Endodermal cell (in vitro differentiated cells): ENCODE results near the gene HDAC11. TPM values are rescaled to one million over a fixed set of nuclear protein-coding genes. Genes with fewer than 3 reads are reported as not detected.

Source experiments
- DNase-seq: peaks from one replicate; pipeline ENCODE4 v3.0.0-alpha.2; 2017
- H3K27ac ChIP-seq: 2 replicates; pipeline ENCODE4 v1.5.1; 2013; ENCODE audit warnings: mild to moderate bottlenecking, low read depth, low read length, moderate library complexity
- H3K27me3 ChIP-seq: 2 replicates; pipeline ENCODE4 v1.6.1; 2013; ENCODE audit warnings: mild to moderate bottlenecking, low read length, moderate library complexity; ENCODE audit not compliant: insufficient read depth, control insufficient read depth, poor library complexity, severe bottlenecking
- H3K36me3 ChIP-seq: 2 replicates; pipeline ENCODE4 v1.7.0; 2013; ENCODE audit warnings: mild to moderate bottlenecking, low read length, moderate library complexity; ENCODE audit not compliant: control insufficient read depth, insufficient read depth
- H3K4me1 ChIP-seq: one replicate; pipeline ENCODE4 v1.7.0; 2013; ENCODE audit warnings: low read length; ENCODE audit not compliant: control insufficient read depth, insufficient read depth
- H3K4me3 ChIP-seq: 2 replicates; pipeline ENCODE4 v1.5.1; 2013; ENCODE audit warnings: mild to moderate bottlenecking, low read length, moderate library complexity
- H3K9ac ChIP-seq: 2 replicates; pipeline ENCODE4 v1.6.1; 2013; ENCODE audit warnings: mild to moderate bottlenecking, low read length, moderate library complexity; ENCODE audit not compliant: poor library complexity, severe bottlenecking; ENCODE audit errors: extremely low read depth
- H3K9me3 ChIP-seq: 2 replicates; pipeline ENCODE4 v1.6.1; 2013; ENCODE audit warnings: mild to moderate bottlenecking, low read length, moderate library complexity; ENCODE audit not compliant: control insufficient read depth
- H3K27ac Mint-ChIP-seq: 2 replicates; pipeline ENCODE4 v1.8.0; 2020; ENCODE audit warnings: mixed read lengths
- H3K27me3 Mint-ChIP-seq: 2 replicates; pipeline ENCODE4 v1.8.0; 2021; ENCODE audit warnings: mild to moderate bottlenecking, mixed read lengths; ENCODE audit not compliant: insufficient read depth
- H3K36me3 Mint-ChIP-seq: 2 replicates; pipeline ENCODE4 v1.8.0; 2020; ENCODE audit warnings: low read depth, mixed read lengths
- H3K4me1 Mint-ChIP-seq: 2 replicates; pipeline ENCODE4 v1.8.0; 2020; ENCODE audit warnings: mixed read lengths
- H3K4me3 Mint-ChIP-seq: 2 replicates; pipeline ENCODE4 v1.8.0; 2020; ENCODE audit warnings: mild to moderate bottlenecking, moderate library complexity, mixed read lengths
- H3K9me3 Mint-ChIP-seq: 2 replicates; pipeline ENCODE4 v1.8.0; 2020; ENCODE audit warnings: mild to moderate bottlenecking, mixed read lengths
- WGBS, 2 experiments: methylation state at CpG; one replicate each; pipeline versions ENCODE4 v1.1.5 to v1.1.7; 2013; ENCODE audit warnings: missing lambda C conversion rate in 2 of 2, mixed read lengths in 1 of 2; ENCODE audit not compliant: insufficient coverage in 1 of 2, insufficient read length in 1 of 2; 5-methylcytosine and 5-hydroxymethylcytosine counted together
- total RNA-seq, 2 donors: library from RNA; stranded (reverse); fragmentation: NEBNext Ultra II Directional in 1 of 2; extraction: Animal tissue kit (Norgen Biotek cat#: 25700) in 1 of 2; gene quantifications; 2 replicates in 1 of 2; 3 replicates in 1 of 2; pipeline ENCODE4 v1.2.1, GENCODE V29; 2021
- TF ChIP-seq, protein P1 (sequence below): fragments of 200-600 bp; sonication (generic); conservative IDR thresholded peaks from 2 replicates; pipeline ENCODE4 v1.5.0; 2021; ENCODE audit warnings: antibody characterized with exemption, mild to moderate bottlenecking

The HDAC11 gene
- total RNA-seq, 2 donors from 2014 or later: 17.0 to 17.1 TPM

DNA sequence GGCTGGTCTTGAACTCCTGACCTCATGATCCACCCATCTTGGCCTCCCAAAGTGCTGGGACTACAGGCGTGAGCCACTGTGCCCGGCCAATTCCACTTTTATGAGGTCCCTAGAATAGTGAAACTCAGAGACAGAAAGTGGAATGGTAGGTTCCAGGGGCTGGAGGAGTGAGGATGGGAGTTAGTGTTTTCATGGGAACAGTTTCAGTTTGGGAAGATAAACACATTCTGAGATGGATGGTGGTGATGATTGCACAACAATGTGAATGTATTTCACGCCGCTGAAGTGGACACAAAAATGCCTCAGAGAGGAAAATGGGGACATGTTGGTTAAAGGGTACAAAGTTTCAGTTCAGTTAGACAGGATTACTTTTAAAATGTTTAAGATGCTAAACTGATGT is 22.5 kb upstream of the HDAC11 start:
- no peaks in the 10 kb centered on the region for H3K9me3 Mint-ChIP-seq
- DNase-seq: no peak
- TF ChIP-seq, protein P1, sequence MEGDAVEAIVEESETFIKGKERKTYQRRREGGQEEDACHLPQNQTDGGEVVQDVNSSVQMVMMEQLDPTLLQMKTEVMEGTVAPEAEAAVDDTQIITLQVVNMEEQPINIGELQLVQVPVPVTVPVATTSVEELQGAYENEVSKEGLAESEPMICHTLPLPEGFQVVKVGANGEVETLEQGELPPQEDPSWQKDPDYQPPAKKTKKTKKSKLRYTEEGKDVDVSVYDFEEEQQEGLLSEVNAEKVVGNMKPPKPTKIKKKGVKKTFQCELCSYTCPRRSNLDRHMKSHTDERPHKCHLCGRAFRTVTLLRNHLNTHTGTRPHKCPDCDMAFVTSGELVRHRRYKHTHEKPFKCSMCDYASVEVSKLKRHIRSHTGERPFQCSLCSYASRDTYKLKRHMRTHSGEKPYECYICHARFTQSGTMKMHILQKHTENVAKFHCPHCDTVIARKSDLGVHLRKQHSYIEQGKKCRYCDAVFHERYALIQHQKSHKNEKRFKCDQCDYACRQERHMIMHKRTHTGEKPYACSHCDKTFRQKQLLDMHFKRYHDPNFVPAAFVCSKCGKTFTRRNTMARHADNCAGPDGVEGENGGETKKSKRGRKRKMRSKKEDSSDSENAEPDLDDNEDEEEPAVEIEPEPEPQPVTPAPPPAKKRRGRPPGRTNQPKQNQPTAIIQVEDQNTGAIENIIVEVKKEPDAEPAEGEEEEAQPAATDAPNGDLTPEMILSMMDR: no peak
- Histone ChIP-seq H3K36me3 (no peaks in the 10 kb centered on the region), H3K9me3 (no peaks in the 10 kb centered on the region), H3K4me1 (no peaks in the 10 kb centered on the region), H3K27ac (no peak overlapping the region), H3K9ac (no peak overlapping the region), H3K27me3 (no peaks in the 10 kb centered on the region), H3K4me3 (no peak overlapping the region)
- H3K27me3 Mint-ChIP-seq: peaks cover 17% of the 10 kb centered on the region
- H3K27ac Mint-ChIP-seq: no peak overlapping the region
- no peak overlapping the region for H3K4me3 Mint-ChIP-seq
- 94 to 96% methylated on average over 2 to 4 of the region's 4 CpGs for WGBS, 2 experiments
- H3K4me1 Mint-ChIP-seq: peaks cover 3% of the 10 kb centered on the region
- H3K36me3 Mint-ChIP-seq: no peaks in the 10 kb centered on the region

GRCh38 chr3:13459605-13460340 is 20.3 kb upstream of the HDAC11 start:
- Histone ChIP-seq H3K27ac (no peak overlapping the region), H3K4me1 (no peaks in the 10 kb centered on the region), H3K4me3 (no peak overlapping the region), H3K9ac (no peak overlapping the region), H3K36me3 (no peaks in the 10 kb centered on the region), H3K27me3 (no peaks in the 10 kb centered on the region), H3K9me3 (no peaks in the 10 kb centered on the region)
- Mint-ChIP-seq H3K27ac (no peak overlapping the region), H3K27me3 (peaks cover 17% of the 10 kb centered on the region), H3K4me3 (no peak overlapping the region), H3K4me1 (peaks cover 3% of the 10 kb centered on the region), H3K9me3 (no peaks in the 10 kb centered on the region), H3K36me3 (no peaks in the 10 kb centered on the region)
- TF ChIP-seq, protein P1: no peak
- peak; percentile 37 for DNase-seq
- 92% methylated on average over 9 of the region's 9 CpGs for WGBS, 2 experiments

GRCh38 chr3:13460341-13460736 is 19.8 kb upstream of the HDAC11 start:
- no peak overlapping the region for H3K4me3 ChIP-seq
- Mint-ChIP-seq H3K4me3 (no peak overlapping the region), H3K36me3 (no peaks in the 10 kb centered on the region), H3K27ac (no peak overlapping the region), H3K9me3 (no peaks in the 10 kb centered on the region), H3K27me3 (peaks cover 17% of the 10 kb centered on the region), H3K4me1 (peaks cover 3% of the 10 kb centered on the region)
- no peaks in the 10 kb centered on the region for H3K4me1 ChIP-seq
- no peak for DNase-seq
- no peaks in the 10 kb centered on the region for H3K27me3 ChIP-seq
- H3K9me3 ChIP-seq: no peaks in the 10 kb centered on the region
- no peaks in the 10 kb centered on the region for H3K36me3 ChIP-seq
- TF ChIP-seq, protein P1: no peak
- no peak overlapping the region for H3K9ac ChIP-seq
- no peak overlapping the region for H3K27ac ChIP-seq
- WGBS, 2 experiments: 95% methylated on average over 7 of the region's 7 CpGs; no CpG with 5 or more reads in 1 of the 2 experiments
